Muscle layer of colon (tissue), 2 donors: Measurements from ENCODE around the gene CTNND2.

Experiments used
- H3K27ac ChIP-seq: one replicate; pipeline ENCODE4 v1.7.0; 2013; ENCODE audit warnings: low read depth, mild to moderate bottlenecking, low read length, moderate library complexity
- H3K27me3 ChIP-seq, 2 donors: one replicate each; pipeline ENCODE4 v1.7.0; 2013; ENCODE audit warnings: low read length in 2 of 2, mild to moderate bottlenecking in 2 of 2; ENCODE audit not compliant: insufficient read depth in 2 of 2, control insufficient read depth in 1 of 2
- H3K36me3 ChIP-seq: one replicate; pipeline ENCODE4 v1.7.0; 2013; ENCODE audit warnings: mild to moderate bottlenecking, low read length; ENCODE audit not compliant: insufficient read depth
- H3K4me1 ChIP-seq: one replicate; pipeline ENCODE4 v1.7.0; 2013; ENCODE audit warnings: mild to moderate bottlenecking, low read length; ENCODE audit not compliant: insufficient read depth
- H3K4me3 ChIP-seq, 2 donors: one replicate each; pipeline ENCODE4 v1.7.0; 2013; ENCODE audit warnings: low read length in 2 of 2, low read depth in 1 of 2, mild to moderate bottlenecking in 1 of 2, moderate library complexity in 1 of 2
- H3K9ac ChIP-seq: one replicate; pipeline ENCODE4 v1.7.0; 2013; ENCODE audit warnings: low read length
- H3K9me3 ChIP-seq: one replicate; pipeline ENCODE4 v1.7.0; 2013; ENCODE audit warnings: mild to moderate bottlenecking, low read length
- donor health status: abdominal sarcoma.
- donor health status: Adenocarcinoma of cecum.

The CTNND2 gene

GRCh38 chr5:10923310-10923709 is 980.9 kb downstream of the CTNND2 start:
- Histone ChIP-seq H3K9me3 (no peaks in the 10 kb centered on the region), H3K9ac (no peak overlapping the region), H3K4me1 (no peaks in the 10 kb centered on the region), H3K27me3 (no peaks in the 10 kb centered on the region), H3K4me3 (no peak overlapping the region), H3K27ac (no peak overlapping the region), H3K36me3 (no peaks in the 10 kb centered on the region)
